AG04450 (cell line): ENCODE data around the gene TSPEAR. TPM values are rescaled to one million over a fixed set of nuclear protein-coding genes. Genes with fewer than 3 reads are reported as not detected.
"Not testable (repeated sequence)": the region's sequence is repeated elsewhere in the genome, so short reads cannot be mapped to it uniquely, and the experiment has no call there.

Source experiments
- CTCF ChIA-PET: fragments of 300-600, 350-600 bp; formaldehyde crosslinking; extraction: SDS; loops from one replicate; lab custom pipeline; 2022; ENCODE audit warnings: antibody characterized with exemption, inconsistent platforms; lab: Charles Lee
- POLR2A ChIA-PET: fragments of 350-600 bp; formaldehyde crosslinking; extraction: SDS; loops from one replicate; lab custom pipeline; 2021; ENCODE audit warnings: antibody characterized with exemption, inconsistent platforms; lab: Yijun Ruan, JAX
- DNase-seq: peaks from one replicate; pipeline ENCODE4 v3.0.0-alpha.2; 2011; ENCODE audit warnings: low read depth, low spot score
- H3K27ac ChIP-seq: one replicate; pipeline ENCODE4 v1.5.1; 2012; ENCODE audit warnings: low read depth, low read length, control low read depth
- H3K27me3 ChIP-seq: one replicate; pipeline ENCODE4 v1.6.0; 2012; ENCODE audit warnings: low read length; ENCODE audit not compliant: control insufficient read depth, insufficient read depth
- H3K4me3 ChIP-seq: 2 replicates; pipeline ENCODE4 v1.5.1; 2011; ENCODE audit warnings: mild to moderate bottlenecking, low read depth, low read length, control low read depth
- H3K9me3 ChIP-seq: 2 replicates; pipeline ENCODE4 v1.5.1; 2012; ENCODE audit warnings: low read length; ENCODE audit not compliant: control insufficient read depth, insufficient read depth
- polyA plus RNA-seq: library from polyadenylated mRNA; depleted of rRNA; stranded (reverse); fragments of >200 nt; gene quantifications from 2 replicates; pipeline ENCODE4 v1.2.3, GENCODE V29; 2011
- TF ChIP-seq, protein P1 (sequence below): IDR thresholded peaks from 2 replicates; pipeline ENCODE4 v1.5.1; 2011; ENCODE audit warnings: low read depth, low read length, control low read depth, inconsistent platforms

TSPEAR gene
- polyA plus RNA-seq, 1 experiment, result not detected

DNA sequence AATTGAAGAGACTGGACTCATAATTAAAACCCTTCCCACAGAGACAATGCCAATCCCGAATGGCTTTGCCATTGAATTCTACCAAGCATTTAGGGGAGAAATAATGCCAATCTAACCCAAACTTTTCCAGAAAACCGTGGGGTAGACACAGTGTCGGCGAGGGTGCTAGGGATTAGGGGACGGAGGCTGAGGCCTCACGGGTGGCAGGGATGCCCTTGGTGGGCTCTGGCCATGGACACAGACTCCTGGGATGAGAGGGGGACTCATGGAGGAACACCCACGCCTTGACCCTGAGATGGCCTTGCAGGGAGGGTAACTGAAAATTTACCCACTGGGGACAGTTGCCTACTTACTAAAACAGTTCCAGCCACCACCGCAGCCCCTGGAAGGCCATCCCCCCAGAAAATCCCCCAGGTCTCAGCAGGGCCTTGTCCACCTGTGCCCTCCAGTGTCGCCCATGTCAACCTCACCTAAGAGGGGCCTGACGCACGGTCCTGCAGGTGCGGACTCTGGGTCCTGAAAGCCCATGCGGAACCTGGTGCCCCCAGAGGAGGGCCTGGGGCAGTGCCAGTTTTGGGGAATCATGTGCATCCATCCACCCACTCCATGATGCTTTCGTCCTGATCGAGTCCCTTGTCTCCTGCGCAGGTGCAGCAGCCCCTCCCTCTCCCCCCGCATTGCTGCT is 132.9 kb downstream of the TSPEAR start:
- Histone ChIP-seq H3K27me3 (no peaks in the 10 kb centered on the region), H3K9me3 (peaks cover 30% of the 10 kb centered on the region), H3K27ac (no peak overlapping the region), H3K4me3 (no peak overlapping the region)
- no peak for DNase-seq
- TF ChIP-seq, protein P1, sequence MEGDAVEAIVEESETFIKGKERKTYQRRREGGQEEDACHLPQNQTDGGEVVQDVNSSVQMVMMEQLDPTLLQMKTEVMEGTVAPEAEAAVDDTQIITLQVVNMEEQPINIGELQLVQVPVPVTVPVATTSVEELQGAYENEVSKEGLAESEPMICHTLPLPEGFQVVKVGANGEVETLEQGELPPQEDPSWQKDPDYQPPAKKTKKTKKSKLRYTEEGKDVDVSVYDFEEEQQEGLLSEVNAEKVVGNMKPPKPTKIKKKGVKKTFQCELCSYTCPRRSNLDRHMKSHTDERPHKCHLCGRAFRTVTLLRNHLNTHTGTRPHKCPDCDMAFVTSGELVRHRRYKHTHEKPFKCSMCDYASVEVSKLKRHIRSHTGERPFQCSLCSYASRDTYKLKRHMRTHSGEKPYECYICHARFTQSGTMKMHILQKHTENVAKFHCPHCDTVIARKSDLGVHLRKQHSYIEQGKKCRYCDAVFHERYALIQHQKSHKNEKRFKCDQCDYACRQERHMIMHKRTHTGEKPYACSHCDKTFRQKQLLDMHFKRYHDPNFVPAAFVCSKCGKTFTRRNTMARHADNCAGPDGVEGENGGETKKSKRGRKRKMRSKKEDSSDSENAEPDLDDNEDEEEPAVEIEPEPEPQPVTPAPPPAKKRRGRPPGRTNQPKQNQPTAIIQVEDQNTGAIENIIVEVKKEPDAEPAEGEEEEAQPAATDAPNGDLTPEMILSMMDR, result no peak
- CTCF ChIA-PET, result no interaction called here
- POLR2A ChIA-PET, result no interaction called here

DNA sequence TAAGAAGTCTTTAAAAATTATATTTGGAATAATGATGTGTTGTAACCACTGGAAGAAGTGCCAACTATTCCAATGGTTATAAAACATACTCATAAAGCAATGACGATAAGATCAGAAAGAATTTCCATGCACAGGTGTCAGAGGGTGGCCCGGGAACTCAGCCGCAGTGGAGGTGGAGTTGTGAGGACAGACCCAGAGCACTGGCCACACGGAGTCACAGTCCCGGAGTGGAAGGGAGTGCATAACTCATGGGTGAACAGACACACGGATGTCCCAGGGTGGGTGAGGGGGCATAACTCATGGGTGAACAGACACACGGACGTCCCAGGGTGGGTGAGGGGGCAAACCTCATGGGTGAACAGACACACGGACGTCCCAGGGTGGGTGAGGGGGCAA is 135.3 kb downstream of the TSPEAR start:
- Histone ChIP-seq H3K27me3 (no peaks in the 10 kb centered on the region), H3K9me3 (peaks cover 31% of the 10 kb centered on the region), H3K27ac (no peak overlapping the region), H3K4me3 (no peak overlapping the region)
- POLR2A ChIA-PET, result no interaction called here
- TF ChIP-seq, protein P1, result no peak
- no peak for DNase-seq
- CTCF ChIA-PET, result no interaction called here

DNA sequence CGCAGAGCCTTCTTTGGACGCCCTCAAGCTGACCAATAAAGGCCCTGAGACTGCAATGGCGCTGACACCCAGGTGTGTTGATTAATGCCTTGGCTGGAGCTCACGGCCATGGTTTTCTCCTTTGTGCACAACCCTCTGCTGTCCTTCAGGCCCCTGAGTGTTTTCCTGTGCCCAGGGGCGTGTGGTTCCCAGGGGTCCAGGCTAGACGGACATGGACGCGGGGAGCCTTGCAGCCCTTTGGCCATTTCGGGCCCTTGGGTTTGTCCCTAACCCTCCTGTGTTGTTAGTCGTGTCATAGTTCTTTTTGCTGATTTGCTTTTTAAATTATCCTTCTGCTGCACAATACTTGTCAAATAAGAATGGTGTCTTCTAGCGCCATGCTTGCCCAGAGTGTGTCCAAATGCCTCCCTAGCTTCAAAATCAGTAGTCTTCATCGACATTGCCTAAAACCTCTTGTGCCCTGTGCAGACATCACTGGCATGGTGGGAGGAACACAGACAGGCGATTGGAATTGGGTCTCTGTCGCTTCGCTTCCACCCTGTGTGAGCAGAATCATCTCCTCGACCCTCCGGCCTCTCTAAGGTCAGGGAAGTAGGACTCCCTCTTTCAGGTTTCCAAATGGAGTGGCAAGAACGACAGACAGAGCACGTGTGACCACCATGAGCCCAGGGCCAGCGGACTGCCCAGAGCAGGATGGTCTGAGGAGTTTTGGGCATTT is 135.9 kb downstream of the TSPEAR start:
- H3K27ac ChIP-seq, result no peak overlapping the region
- no peaks in the 10 kb centered on the region for H3K27me3 ChIP-seq
- ChIA-PET POLR2A (no interaction called here), CTCF (no interaction called here)
- TF ChIP-seq, protein P1, result no peak
- DNase-seq, result no peak
- H3K4me3 ChIP-seq, result no peak overlapping the region
- H3K9me3 ChIP-seq, result peaks cover 28% of the 10 kb centered on the region

DNA sequence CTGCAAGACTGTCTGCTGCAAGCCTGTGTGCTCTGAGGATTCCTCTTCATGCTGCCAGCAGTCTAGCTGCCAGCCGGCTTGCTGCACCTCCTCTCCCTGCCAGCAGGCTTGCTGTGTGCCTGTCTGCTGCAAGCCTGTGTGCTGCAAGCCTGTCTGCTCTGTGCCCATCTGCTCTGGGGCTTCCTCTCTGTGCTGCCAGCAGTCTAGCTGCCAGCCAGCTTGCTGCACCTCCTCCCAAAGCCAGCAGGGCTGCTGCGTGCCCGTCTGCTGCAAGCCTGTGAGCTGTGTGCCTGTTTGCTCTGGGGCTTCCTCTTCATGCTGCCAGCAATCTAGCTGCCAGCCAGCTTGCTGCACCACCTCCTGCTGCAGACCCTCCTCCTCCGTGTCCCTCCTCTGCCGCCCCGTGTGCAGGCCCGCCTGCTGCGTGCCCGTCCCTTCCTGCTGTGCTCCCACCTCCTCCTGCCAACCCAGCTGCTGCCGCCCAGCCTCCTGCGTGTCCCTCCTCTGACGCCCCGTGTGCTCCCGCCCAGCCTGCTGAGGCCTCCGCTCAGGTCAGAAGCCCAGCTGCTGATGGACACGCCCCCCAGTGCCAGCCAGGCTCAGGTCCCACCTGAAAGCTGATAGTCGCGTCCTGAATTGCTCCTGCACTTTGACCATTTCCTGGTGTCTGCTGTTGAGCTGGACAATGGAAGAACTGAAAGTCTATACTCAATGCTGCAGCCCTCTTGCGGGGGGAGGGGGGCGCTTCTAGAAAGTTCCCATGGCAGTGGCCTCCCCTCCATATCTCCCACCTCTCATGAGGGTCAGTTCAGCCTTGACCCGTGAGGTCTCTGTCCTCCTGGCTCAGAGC is 136.7 kb downstream of the TSPEAR start:
- Histone ChIP-seq H3K27me3 (no peaks in the 10 kb centered on the region), H3K4me3 (no peak overlapping the region), H3K27ac (no peak overlapping the region), H3K9me3 (peaks cover 20% of the 10 kb centered on the region)
- CTCF ChIA-PET, result no interaction called here
- no peak for DNase-seq
- TF ChIP-seq, protein P1, result no peak
- POLR2A ChIA-PET, result no interaction called here

GRCh38 chr21:44573630-44574456 is 137.5 kb downstream of the TSPEAR start, which contains the start of gene KRTAP10-4:
KRTAP10-4 (plus strand) TSS chr21:44573729; CDS start chr21:44573759, 30 bp downstream.
- POLR2A ChIA-PET, CTCF ChIA-PET: not testable (repeated sequence)

More at GRCh38 chr21:44573630-44574456, 137.5 kb downstream of the TSPEAR start, which contains the start of gene KRTAP10-4:
- not testable (repeated sequence) for H3K27me3 ChIP-seq, H3K4me3 ChIP-seq, DNase-seq, H3K27ac ChIP-seq
- H3K9me3 ChIP-seq, result peaks cover 17% of the 10 kb centered on the region
